Liver (tissue), 9 donors: ENCODE data around the gene BRAF. TPM values are rescaled to one million over a fixed set of nuclear protein-coding genes. Genes with fewer than 3 reads are reported as not detected.

Source experiments
- DNase-seq: peaks from one replicate; pipeline ENCODE4 v3.0.0-alpha.2; 2017; ENCODE audit warnings: low spot score
- H3K27ac ChIP-seq, 2 donors: one replicate each; pipeline ENCODE4 v1.7.0; 2013; ENCODE audit warnings: inconsistent platforms in 2 of 2, low read length in 2 of 2, control low read depth in 1 of 2, low read depth in 1 of 2, mild to moderate bottlenecking in 1 of 2
- H3K27me3 ChIP-seq, 4 donors: one replicate each; pipeline versions ENCODE4 v1.6.1 to v1.7.0; 2013; ENCODE audit warnings: low read length in 3 of 4, inconsistent platforms in 1 of 4, mild to moderate bottlenecking in 1 of 4, moderate library complexity in 1 of 4; ENCODE audit not compliant: control insufficient read depth in 4 of 4, insufficient read depth in 4 of 4
- H3K36me3 ChIP-seq, 4 donors: one replicate each; pipeline versions ENCODE4 v1.6.1 to v1.7.0; 2013; ENCODE audit warnings: low read length in 3 of 4, mild to moderate bottlenecking in 3 of 4, low read depth in 1 of 4, moderate library complexity in 1 of 4; ENCODE audit not compliant: control insufficient read depth in 4 of 4, insufficient read depth in 3 of 4
- H3K4me1 ChIP-seq, 4 donors: one replicate each; pipeline versions ENCODE4 v1.6.1 to v1.7.0; 2013; ENCODE audit warnings: low read length in 3 of 4, mild to moderate bottlenecking in 3 of 4, moderate library complexity in 1 of 4; ENCODE audit not compliant: control insufficient read depth in 4 of 4, insufficient read depth in 4 of 4
- H3K4me3 ChIP-seq, 3 donors: one replicate each; pipeline versions ENCODE4 v1.6.1 to v1.7.0; 2013; ENCODE audit warnings: low read length in 3 of 3, control low read depth in 1 of 3, low read depth in 1 of 3, mild to moderate bottlenecking in 1 of 3
- H3K9ac ChIP-seq, 2 donors: one replicate each; pipeline ENCODE4 v1.7.0; 2013; ENCODE audit warnings: low read length in 2 of 2, mild to moderate bottlenecking in 2 of 2, moderate library complexity in 2 of 2, control low read depth in 1 of 2, low read depth in 1 of 2
- H3K9me3 ChIP-seq, 4 donors: one replicate each; pipeline versions ENCODE4 v1.6.1 to v1.7.0; 2013; ENCODE audit warnings: low read length in 3 of 4; ENCODE audit not compliant: control insufficient read depth in 4 of 4
- ATF3 ChIP-seq: IDR thresholded peaks from 2 replicates; pipeline ENCODE4 v1.6.1; 2016; ENCODE audit warnings: antibody characterized with exemption
- CTCF ChIP-seq: fragments of 150-350 bp; IDR thresholded peaks from 2 replicates; pipeline ENCODE4 v1.5.1; 2017; ENCODE audit warnings: improper control_type of control experiment, low read depth, low read length; ENCODE audit not compliant: missing input control
- EGR1 ChIP-seq, 2 donors: IDR thresholded peaks; 2 replicates each; pipeline ENCODE4 v1.6.1; 2016 to 2018; ENCODE audit warnings: antibody characterized with exemption in 2 of 2, low read depth in 2 of 2
- FOXA1 ChIP-seq: IDR thresholded peaks from 2 replicates; pipeline ENCODE4 v1.6.1; 2016; ENCODE audit warnings: antibody characterized with exemption
- FOXA2 ChIP-seq: IDR thresholded peaks from 2 replicates; pipeline ENCODE4 v1.6.1; 2016; ENCODE audit warnings: antibody characterized with exemption
- GABPA ChIP-seq, 2 donors: IDR thresholded peaks in 1 of 2; conservative IDR thresholded peaks in 1 of 2; 2 replicates each; pipeline ENCODE4 v1.6.1; 2016; ENCODE audit warnings: antibody characterized with exemption in 2 of 2, mild to moderate bottlenecking in 1 of 2, moderate library complexity in 1 of 2
- HNF4A ChIP-seq, 2 donors: conservative IDR thresholded peaks; 2 replicates each; pipeline ENCODE4 v1.6.1; 2016; ENCODE audit warnings: antibody characterized with exemption in 2 of 2, mild to moderate bottlenecking in 2 of 2
- HNF4G ChIP-seq: IDR thresholded peaks from 2 replicates; pipeline ENCODE4 v1.6.1; 2016; ENCODE audit warnings: antibody characterized with exemption
- JUND ChIP-seq, 2 donors: IDR thresholded peaks; 2 replicates each; pipeline ENCODE4 v1.6.1; 2016; ENCODE audit warnings: antibody characterized with exemption in 2 of 2
- MAX ChIP-seq: IDR thresholded peaks from 2 replicates; pipeline ENCODE4 v1.6.1; 2016; ENCODE audit warnings: antibody characterized with exemption
- NR2F2 ChIP-seq: IDR thresholded peaks from 2 replicates; pipeline ENCODE4 v1.6.1; 2016; ENCODE audit warnings: antibody characterized with exemption
- RAD21 ChIP-seq, 2 donors: IDR thresholded peaks; 2 replicates each; pipeline ENCODE4 v1.6.1; 2016; ENCODE audit warnings: antibody characterized with exemption in 2 of 2, mild to moderate bottlenecking in 2 of 2
- REST ChIP-seq: IDR thresholded peaks from 2 replicates; pipeline ENCODE4 v1.6.1; 2016; ENCODE audit warnings: antibody characterized with exemption, mild to moderate bottlenecking
- RXRA ChIP-seq, 2 donors: IDR thresholded peaks; 2 replicates each; pipeline ENCODE4 v1.6.1; 2017 to 2018; ENCODE audit warnings: antibody characterized with exemption in 2 of 2, mild to moderate bottlenecking in 1 of 2
- SP1 ChIP-seq: IDR thresholded peaks from 2 replicates; pipeline ENCODE4 v1.6.1; 2018; ENCODE audit warnings: antibody characterized with exemption, mild to moderate bottlenecking
- TAF1 ChIP-seq: conservative IDR thresholded peaks from 2 replicates; pipeline ENCODE4 v1.6.1; 2016; ENCODE audit warnings: antibody characterized with exemption, mild to moderate bottlenecking
- YY1 ChIP-seq: IDR thresholded peaks from 2 replicates; pipeline ENCODE4 v1.6.1; 2016; ENCODE audit warnings: antibody characterized with exemption, mild to moderate bottlenecking
- ZBTB33 ChIP-seq: IDR thresholded peaks from 2 replicates; pipeline ENCODE4 v1.6.1; 2016; ENCODE audit warnings: antibody characterized with exemption
- WGBS: extraction: QIAGEN DNeasy Blood & Tissue Kit; methylation state at CpG from one replicate; pipeline ENCODE4 v1.1.7; 2013; 5-methylcytosine and 5-hydroxymethylcytosine counted together
- polyA plus RNA-seq, 2 donors: library from polyadenylated mRNA; stranded (reverse) in 1 of 2; unstranded in 1 of 2; fragments of 200-250 nt in 1 of 2; fragments of >200 nt in 1 of 2; fragmentation: Nextera tagmentation in 1 of 2; extraction: Ambion mirVana in 1 of 2; gene quantifications; one replicate each; pipeline versions ENCODE4 v1.2.1 to v1.2.3, GENCODE V29; 2013 to 2015
- total RNA-seq, 2 donors: library from RNA; depleted of rRNA; stranded (reverse); fragments of >200 nt; gene quantifications; one replicate each; pipeline ENCODE4 v1.2.3, GENCODE V29; 2014
- donor health status: healthy.
- donor health status: healthy.
- donor health status: healthy.
- donor health status: healthy.
- donor health status: healthy.

BRAF gene
- total and polyA plus RNA-seq, 4 donors = 2.6 to 21.9 (median 14.0) TPM

- H3K27ac ChIP-seq = no peak overlapping the region
- H3K27me3 ChIP-seq = no peaks in the 10 kb centered on the region
- 95% methylated on average over 4 of the region's 4 CpGs for WGBS
- no peaks in the 10 kb centered on the region for H3K9me3 ChIP-seq
- H3K36me3 ChIP-seq = no peaks in the 10 kb centered on the region
- DNase-seq = no peak
- peaks cover 0 to 2% (median under 1%) of the 10 kb centered on the region in 4 donors for H3K4me1 ChIP-seq
- TF ChIP-seq EGR1 (IDR thresholded peaks at IDR 0.05; ENCODE audit: low read depth in 2 of 2) = no peak
- H3K4me3 ChIP-seq = no peak overlapping the region
- H3K9ac ChIP-seq = no peak overlapping the region
Measured at GRCh38 chr7:140903741-140904480, 20.8 kb downstream of the BRAF start.

GRCh38 chr7:140902303-140902953 is 22.3 kb downstream of the BRAF start:
- WGBS = 92% methylated on average over 2 of the region's 2 CpGs
- Histone ChIP-seq H3K36me3 (no peaks in the 10 kb centered on the region), H3K4me1 (peaks cover 0 to 2% (median under 1%) of the 10 kb centered on the region in 4 donors), H3K27me3 (no peaks in the 10 kb centered on the region), H3K27ac (no peak overlapping the region), H3K9me3 (no peaks in the 10 kb centered on the region), H3K9ac (no peak overlapping the region), H3K4me3 (no peak overlapping the region)
- TF ChIP-seq JUND (IDR thresholded peaks at IDR 0.05) (no peak), ZBTB33 (no peak), FOXA2 (no peak), HNF4G (no peak), SP1 (no peak), ATF3 (no peak), TAF1 (no peak)
- no peak for DNase-seq

GRCh38 chr7:140901941-140902302 is 22.8 kb downstream of the BRAF start:
- no peaks in the 10 kb centered on the region for H3K9me3 ChIP-seq
- H3K36me3 ChIP-seq = no peaks in the 10 kb centered on the region
- TF ChIP-seq RXRA (IDR thresholded peaks at IDR 0.05) = no peak
- TF ChIP-seq NR2F2 = no peak
- no peak for TF ChIP-seq TAF1
- no peak for TF ChIP-seq YY1
- no peak for TF ChIP-seq FOXA1
- TF ChIP-seq MAX = no peak
- TF ChIP-seq JUND (IDR thresholded peaks at IDR 0.05) = no peak
- TF ChIP-seq CTCF = no peak
- TF ChIP-seq FOXA2 = no peak
- no peak for TF ChIP-seq HNF4G
- TF ChIP-seq HNF4A (conservative IDR thresholded peaks at IDR 0.05) = no peak
- TF ChIP-seq REST = no peak
- TF ChIP-seq GABPA (IDR thresholded peaks at IDR 0.05 in 1 of 2, conservative IDR thresholded peaks at IDR 0.05 in 1 of 2) = no peak
- TF ChIP-seq ATF3 = no peak
- TF ChIP-seq RAD21 (IDR thresholded peaks at IDR 0.05) = no peak
- DNase-seq = no peak
- H3K9ac ChIP-seq = no peak overlapping the region
- no peak overlapping the region for H3K4me3 ChIP-seq
- no peak overlapping the region for H3K27ac ChIP-seq
- peaks cover 0 to 2% (median under 1%) of the 10 kb centered on the region in 4 donors for H3K4me1 ChIP-seq
- WGBS = 95% methylated on average over 4 of the region's 4 CpGs
- no peaks in the 10 kb centered on the region for H3K27me3 ChIP-seq
